Measurements from ENCODE around the gene MIB1.
"Not testable (repeated sequence)": the region's sequence is repeated elsewhere in the genome, so short reads cannot be mapped to it uniquely, and the experiment has no call there.

Gene MIB1

GRCh38 chr18:21740538-21741311, at the start of gene MIB1:
Gene MIB1, plus strand, starts transcription at chr18:21740792. Its CDS starts 792 bp downstream, at chr18:21741584.
- DNase-seq: peak; percentile 100

GRCh38 chr18:21693322-21693721, 47.3 kb upstream of the MIB1 start:
- no peak for DNase-seq

- DNase-seq: no peak
These were observed 40.0 kb upstream of the MIB1 start for GRCh38 chr18:21700528-21701075.

GRCh38 chr18:21701621-21702020, 39.0 kb upstream of the MIB1 start:
- DNase-seq: no peak

- no peak for DNase-seq
These were observed 38.0 kb upstream of the MIB1 start for GRCh38 chr18:21702602-21703001.

- no peak for DNase-seq
These were observed 37.3 kb upstream of the MIB1 start for GRCh38 chr18:21703241-21703820.

GRCh38 chr18:21704603-21705364, 35.8 kb upstream of the MIB1 start, which contains the start of gene ABHD3:
Gene ABHD3, minus strand, starts transcription at chr18:21704774. Its CDS starts 109 bp downstream, at chr18:21704665.
- DNase-seq: peak; percentile 91

GRCh38 chr18:21706386-21706865, 34.2 kb upstream of the MIB1 start:
- DNase-seq: no peak

GRCh38 chr18:21707130-21707529, 33.5 kb upstream of the MIB1 start:
- DNase-seq: not testable (repeated sequence)

GRCh38 chr18:21714474-21714873, 26.1 kb upstream of the MIB1 start:
- no peak for DNase-seq

- DNase-seq: no peak
These were observed 17.9 kb upstream of the MIB1 start for GRCh38 chr18:21722687-21723086.

- DNase-seq: no peak
These were observed 15.4 kb upstream of the MIB1 start for GRCh38 chr18:21725201-21725600.

GRCh38 chr18:21727702-21728101, 12.9 kb upstream of the MIB1 start:
- no peak for DNase-seq

- no peak for DNase-seq
These were observed 7.6 kb upstream of the MIB1 start for GRCh38 chr18:21733011-21733410.

GRCh38 chr18:21735452-21736015, 5.1 kb upstream of the MIB1 start:
- DNase-seq: no peak

GRCh38 chr18:21736926-21737325, 3.7 kb upstream of the MIB1 start:
- not testable (repeated sequence) for DNase-seq

- no peak for DNase-seq
These were observed 721 bp upstream of the MIB1 start for GRCh38 chr18:21739604-21740537.

GRCh38 chr18:21741312-21741561, 645 bp downstream of the MIB1 start:
- no peak for DNase-seq

- DNase-seq: peak; percentile 52
These were observed 1.1 kb downstream of the MIB1 start for GRCh38 chr18:21741562-21742314.

- DNase-seq: no peak
These were observed 1.7 kb downstream of the MIB1 start for GRCh38 chr18:21742315-21742687.

- DNase-seq: no peak
These were observed 2.7 kb downstream of the MIB1 start for GRCh38 chr18:21743166-21743832.

All from right forelimb (tissue), 1 donor.